ENCODE measurements around the gene KCNB1. TPM values are rescaled to one million over a fixed set of nuclear protein-coding genes. Genes with fewer than 3 reads are reported as not detected.
A peak's percentile ranks its signal among the peaks of the same experiment; 100 is the strongest.

KCNB1 gene
- total and polyA plus RNA-seq, 2 experiments from 2014 or later = 0.06 to 0.10 TPM

DNA sequence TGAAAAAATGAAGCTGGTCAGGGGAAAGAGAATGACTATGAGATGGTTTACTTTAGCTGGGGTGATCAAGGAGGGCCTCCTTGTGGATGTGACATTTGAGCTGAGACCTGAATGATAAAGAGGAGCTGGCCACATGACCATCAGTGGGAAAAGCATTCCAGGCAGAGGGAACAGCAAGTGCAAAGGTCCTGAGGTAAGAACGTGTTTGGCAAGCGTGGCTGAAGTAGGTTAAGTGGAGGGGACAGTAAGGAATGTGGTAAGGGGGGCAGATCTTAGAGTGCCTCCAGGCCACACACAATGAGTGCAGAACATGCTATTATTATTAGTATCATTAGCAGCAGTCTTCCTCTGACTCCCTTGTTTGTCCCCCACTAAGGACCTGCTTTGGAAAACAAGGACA is 92.6 kb downstream of the KCNB1 start:
- no peak for DNase-seq (ENCODE audit: low read depth in 1 of 2, low spot score in 1 of 2)
- Histone ChIP-seq H3K4me1 (ENCODE audit: low read depth) (no peaks in the 10 kb centered on the region), H3K27ac (no peak overlapping the region), H3K27me3 (no peaks in the 10 kb centered on the region), H3K4me3 (no peak overlapping the region), H3K9me3 (ENCODE audit: low read depth) (no peaks in the 10 kb centered on the region), H3K36me3 (no peaks in the 10 kb centered on the region)
- TF ChIP-seq, protein P1, sequence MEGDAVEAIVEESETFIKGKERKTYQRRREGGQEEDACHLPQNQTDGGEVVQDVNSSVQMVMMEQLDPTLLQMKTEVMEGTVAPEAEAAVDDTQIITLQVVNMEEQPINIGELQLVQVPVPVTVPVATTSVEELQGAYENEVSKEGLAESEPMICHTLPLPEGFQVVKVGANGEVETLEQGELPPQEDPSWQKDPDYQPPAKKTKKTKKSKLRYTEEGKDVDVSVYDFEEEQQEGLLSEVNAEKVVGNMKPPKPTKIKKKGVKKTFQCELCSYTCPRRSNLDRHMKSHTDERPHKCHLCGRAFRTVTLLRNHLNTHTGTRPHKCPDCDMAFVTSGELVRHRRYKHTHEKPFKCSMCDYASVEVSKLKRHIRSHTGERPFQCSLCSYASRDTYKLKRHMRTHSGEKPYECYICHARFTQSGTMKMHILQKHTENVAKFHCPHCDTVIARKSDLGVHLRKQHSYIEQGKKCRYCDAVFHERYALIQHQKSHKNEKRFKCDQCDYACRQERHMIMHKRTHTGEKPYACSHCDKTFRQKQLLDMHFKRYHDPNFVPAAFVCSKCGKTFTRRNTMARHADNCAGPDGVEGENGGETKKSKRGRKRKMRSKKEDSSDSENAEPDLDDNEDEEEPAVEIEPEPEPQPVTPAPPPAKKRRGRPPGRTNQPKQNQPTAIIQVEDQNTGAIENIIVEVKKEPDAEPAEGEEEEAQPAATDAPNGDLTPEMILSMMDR (IDR thresholded peaks at IDR 0.05; ENCODE audit: low read depth, low read length) = no peak

DNA sequence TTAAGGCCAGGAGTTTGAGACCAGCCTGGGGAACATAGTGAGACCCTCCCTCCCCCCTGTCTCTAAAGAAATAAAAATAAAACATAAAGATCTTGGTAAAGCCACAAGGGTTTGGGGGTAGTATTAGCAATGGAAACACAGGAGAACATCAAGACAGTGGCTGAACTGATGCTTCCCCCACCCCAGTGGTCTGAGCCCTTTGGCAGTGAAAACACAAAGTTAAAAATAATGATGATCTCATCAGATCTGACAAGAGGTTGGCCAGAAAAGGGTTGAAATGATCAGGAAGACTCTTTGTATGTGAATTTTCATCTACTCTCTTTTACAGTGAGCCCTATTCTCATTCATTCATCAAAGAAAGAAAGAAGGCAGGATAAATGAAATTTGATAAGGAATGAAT is 93.7 kb downstream of the KCNB1 start:
- Histone ChIP-seq H3K4me3 (no peak overlapping the region), H3K9me3 (ENCODE audit: low read depth) (no peaks in the 10 kb centered on the region), H3K4me1 (ENCODE audit: low read depth) (no peaks in the 10 kb centered on the region), H3K36me3 (no peaks in the 10 kb centered on the region), H3K27me3 (no peaks in the 10 kb centered on the region), H3K27ac (no peak overlapping the region)
- TF ChIP-seq, protein P1 (IDR thresholded peaks at IDR 0.05; ENCODE audit: low read depth, low read length) = no peak
- DNase-seq (ENCODE audit: low read depth in 1 of 2, low spot score in 1 of 2) = no peak

DNA sequence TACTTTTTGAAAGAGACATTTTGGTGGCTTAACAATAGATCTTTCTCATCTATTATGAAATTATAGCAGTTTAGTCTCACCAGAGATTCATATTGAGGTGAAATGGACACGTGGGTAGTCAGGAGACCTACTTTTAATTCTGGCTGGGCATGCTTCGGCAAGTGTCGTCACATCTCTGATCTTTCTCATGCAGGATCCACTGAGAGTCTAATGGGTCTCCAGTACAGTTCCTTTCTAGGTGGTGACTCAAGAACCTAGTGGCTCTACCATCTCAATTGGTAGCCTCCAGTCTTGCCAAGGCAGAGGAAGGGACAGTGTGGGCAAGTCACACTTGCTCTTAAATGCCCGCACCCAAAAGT is 94.9 kb downstream of the KCNB1 start:
- no peaks in the 10 kb centered on the region for H3K36me3 ChIP-seq
- no peaks in the 10 kb centered on the region for H3K9me3 ChIP-seq (ENCODE audit: low read depth)
- no peak overlapping the region for H3K27ac ChIP-seq
- H3K27me3 ChIP-seq = no peaks in the 10 kb centered on the region
- TF ChIP-seq, protein P1 (IDR thresholded peaks at IDR 0.05; ENCODE audit: low read depth, low read length) = no peak
- no peaks in the 10 kb centered on the region for H3K4me1 ChIP-seq (ENCODE audit: low read depth)
- H3K4me3 ChIP-seq = no peak overlapping the region
- DNase-seq (ENCODE audit: low read depth in 1 of 2, low spot score in 1 of 2) = no peak

DNA sequence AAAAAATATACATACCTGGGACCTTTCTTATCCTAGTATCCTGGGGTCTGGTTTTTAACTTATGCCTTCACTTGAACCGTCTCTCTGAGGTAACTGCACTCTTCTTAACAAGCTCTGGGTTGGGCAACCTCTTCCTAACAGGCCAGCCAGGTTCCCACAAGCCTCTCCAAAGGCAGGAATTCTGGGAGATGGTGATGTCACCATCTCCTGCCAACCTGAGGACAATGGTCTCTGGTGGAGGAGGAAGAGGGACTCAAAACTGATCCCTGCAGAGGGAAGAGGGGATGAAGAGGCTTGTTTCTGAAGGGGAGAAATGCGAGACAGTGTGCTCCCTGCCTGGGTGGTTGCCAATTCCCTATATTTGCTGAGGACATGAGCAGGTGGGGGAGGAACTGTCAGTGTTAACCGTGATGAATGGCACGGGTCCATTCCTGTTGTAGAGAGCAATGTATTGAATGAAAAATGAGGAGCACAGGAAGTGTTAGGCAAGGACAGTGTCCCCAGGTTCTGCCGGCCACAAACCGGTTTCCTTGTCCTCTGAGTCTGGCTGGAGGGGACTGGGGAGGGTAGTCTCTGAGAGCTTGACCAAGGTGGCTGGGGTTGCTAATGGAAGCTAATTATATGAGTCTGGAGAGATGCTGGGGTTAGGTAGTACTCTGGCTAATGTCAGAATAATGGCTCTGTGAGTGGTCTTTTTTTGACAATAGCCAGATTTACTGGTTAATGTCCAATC is 95.5 kb downstream of the KCNB1 start:
- Histone ChIP-seq H3K4me1 (ENCODE audit: low read depth) (no peaks in the 10 kb centered on the region), H3K27ac (no peak overlapping the region), H3K27me3 (no peaks in the 10 kb centered on the region), H3K9me3 (ENCODE audit: low read depth) (no peaks in the 10 kb centered on the region), H3K36me3 (no peaks in the 10 kb centered on the region), H3K4me3 (no peak overlapping the region)
- no peak for DNase-seq (ENCODE audit: low read depth in 1 of 2, low spot score in 1 of 2)
- TF ChIP-seq, protein P1 (IDR thresholded peaks at IDR 0.05; ENCODE audit: low read depth, low read length) = no peak

DNA sequence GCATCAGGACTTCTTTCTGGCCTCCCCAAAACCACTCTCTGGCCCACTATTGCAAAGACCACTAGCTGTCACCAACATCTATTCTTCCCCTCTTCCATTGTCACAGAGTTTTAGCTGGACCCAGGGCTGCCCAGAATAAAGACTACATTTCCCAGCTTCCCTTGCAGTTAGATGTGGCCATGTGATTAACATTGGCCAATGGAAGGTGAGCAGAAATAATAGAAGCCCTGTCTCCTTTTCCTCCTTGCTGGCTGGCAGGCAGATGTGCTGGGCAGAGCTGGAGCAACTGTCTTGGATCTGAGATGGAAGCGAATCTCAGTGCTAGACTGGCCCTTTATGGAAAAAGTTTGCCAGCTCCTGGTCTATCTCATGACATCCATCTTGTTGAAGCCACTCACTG is 97.0 kb downstream of the KCNB1 start:
- TF ChIP-seq, protein P1 (IDR thresholded peaks at IDR 0.05; ENCODE audit: low read depth, low read length) = no peak
- H3K27ac ChIP-seq = no peak overlapping the region
- H3K4me1 ChIP-seq (ENCODE audit: low read depth) = no peaks in the 10 kb centered on the region
- H3K4me3 ChIP-seq = no peak overlapping the region
- H3K9me3 ChIP-seq (ENCODE audit: low read depth) = no peaks in the 10 kb centered on the region
- H3K27me3 ChIP-seq = no peaks in the 10 kb centered on the region
- DNase-seq (ENCODE audit: low read depth in 1 of 2, low spot score in 1 of 2) = peak; percentile 34 to 50
- no peaks in the 10 kb centered on the region for H3K36me3 ChIP-seq

Data from cardiac muscle cell (in vitro differentiated cells and primary cell).